H9 (cell line): ENCODE data around the gene PRLH. TPM values are rescaled to one million over a fixed set of nuclear protein-coding genes. Genes with fewer than 3 reads are reported as not detected.

Experiments
- DNase-seq: peaks from one replicate; pipeline ENCODE4 v3.0.0-alpha.2; 2017
- H2AFZ ChIP-seq: one replicate; pipeline ENCODE4 v1.6.1; 2013; ENCODE audit warnings: mild to moderate bottlenecking, low read length, control low read depth, moderate library complexity
- H2AK5ac ChIP-seq: 2 replicates; pipeline ENCODE4 v1.6.1; 2013; ENCODE audit warnings: low read length, control low read depth, mixed read lengths; ENCODE audit not compliant: insufficient read length
- H2BK120ac ChIP-seq: one replicate; pipeline ENCODE4 v1.6.1; 2013; ENCODE audit warnings: low read depth, mild to moderate bottlenecking, low read length, control low read depth, inconsistent platforms; ENCODE audit not compliant: poor library complexity, severe bottlenecking
- H2BK12ac ChIP-seq: 2 replicates; pipeline ENCODE4 v1.6.1; 2013; ENCODE audit warnings: low read length, control low read depth, mixed read lengths, low read depth; ENCODE audit not compliant: insufficient read length
- H2BK15ac ChIP-seq: 2 replicates; pipeline ENCODE4 v1.6.1; 2013; ENCODE audit warnings: low read depth, low read length, control low read depth
- H2BK20ac ChIP-seq: one replicate; pipeline ENCODE4 v1.6.1; 2013; ENCODE audit warnings: low read depth, mild to moderate bottlenecking, low read length, control low read depth, inconsistent platforms; ENCODE audit not compliant: poor library complexity, severe bottlenecking
- H2BK5ac ChIP-seq: 2 replicates; pipeline ENCODE4 v1.6.1; 2013; ENCODE audit warnings: low read length, control low read depth, mixed read lengths; ENCODE audit not compliant: insufficient read length
- H3K14ac ChIP-seq: 2 replicates; pipeline ENCODE4 v1.6.1; 2013; ENCODE audit warnings: low read length, control low read depth; ENCODE audit not compliant: insufficient read depth
- H3K18ac ChIP-seq: 2 replicates; pipeline ENCODE4 v1.6.1; 2013; ENCODE audit warnings: low read depth, mild to moderate bottlenecking, mixed read lengths, low read length, control low read depth; ENCODE audit not compliant: insufficient read length
- H3K23ac ChIP-seq: 2 replicates; pipeline ENCODE4 v1.6.1; 2013; ENCODE audit warnings: low read length, control low read depth, mixed read lengths, low read depth; ENCODE audit not compliant: insufficient read length
- H3K23me2 ChIP-seq: 2 replicates; pipeline ENCODE4 v1.6.1; 2013; ENCODE audit warnings: low read depth, mild to moderate bottlenecking, mixed read lengths, low read length, control low read depth; ENCODE audit not compliant: insufficient read length, poor library complexity, severe bottlenecking
- H3K27ac ChIP-seq: 2 replicates; pipeline ENCODE4 v1.5.1; 2013; ENCODE audit warnings: low read length, control low read depth, mixed read lengths, low read depth; ENCODE audit not compliant: insufficient read length
- H3K27me3 ChIP-seq: 2 replicates; pipeline ENCODE4 v1.6.1; 2013; ENCODE audit warnings: low read length, control low read depth, inconsistent platforms; ENCODE audit not compliant: insufficient read depth
- H3K4ac ChIP-seq: 2 replicates; pipeline ENCODE4 v1.6.1; 2013; ENCODE audit warnings: low read depth, mild to moderate bottlenecking, control low read depth, inconsistent platforms, low read length, moderate library complexity
- H3K4me1 ChIP-seq: 2 replicates; pipeline ENCODE4 v1.6.1; 2013; ENCODE audit warnings: low read length, control low read depth, inconsistent platforms; ENCODE audit not compliant: insufficient read depth
- H3K4me2 ChIP-seq: 2 replicates; pipeline ENCODE4 v1.6.1; 2013; ENCODE audit warnings: low read length, control low read depth, mixed read lengths; ENCODE audit not compliant: insufficient read length, insufficient read depth
- H3K56ac ChIP-seq: 2 replicates; pipeline ENCODE4 v1.6.1; 2013; ENCODE audit warnings: low read depth, mild to moderate bottlenecking, mixed read lengths, low read length, control low read depth; ENCODE audit not compliant: insufficient read length
- H3K79me1 ChIP-seq: 2 replicates; pipeline ENCODE4 v1.6.1; 2013; ENCODE audit warnings: low read depth, mild to moderate bottlenecking, moderate library complexity, low read length, control low read depth, inconsistent platforms; ENCODE audit not compliant: insufficient read depth, poor library complexity, severe bottlenecking
- H3K79me2 ChIP-seq: 2 replicates; pipeline ENCODE4 v1.6.1; 2013; ENCODE audit warnings: low read length, control low read depth, inconsistent platforms; ENCODE audit not compliant: insufficient read depth
- H3K9ac ChIP-seq: 2 replicates; pipeline ENCODE4 v1.6.1; 2013; ENCODE audit warnings: low read length, control low read depth, mixed read lengths; ENCODE audit not compliant: insufficient read length; ENCODE audit errors: extremely low read depth
- H3K9me3 ChIP-seq: one replicate; pipeline ENCODE4 v1.6.1; 2013; ENCODE audit warnings: low read depth, low read length, inconsistent platforms; ENCODE audit not compliant: control insufficient read depth
- H3T11ph ChIP-seq: one replicate; pipeline ENCODE4 v1.6.1; 2013; ENCODE audit warnings: mild to moderate bottlenecking, low read length, control low read depth, inconsistent platforms
- H4K20me1 ChIP-seq: one replicate; pipeline ENCODE4 v1.6.1; 2013; ENCODE audit not compliant: control insufficient read depth, insufficient read length, insufficient read depth
- H4K5ac ChIP-seq: 2 replicates; pipeline ENCODE4 v1.6.1; 2013; ENCODE audit warnings: low read depth, mild to moderate bottlenecking, mixed read lengths, low read length, control low read depth; ENCODE audit not compliant: insufficient read length
- H4K8ac ChIP-seq: replicated peaks from 2 replicates; pipeline ENCODE4 v1.6.1; 2013; ENCODE audit warnings: low read length, control low read depth, mixed read lengths, low read depth; ENCODE audit not compliant: insufficient read length
- H4K91ac ChIP-seq: 2 replicates; pipeline ENCODE4 v1.6.1; 2013; ENCODE audit warnings: low read depth, mild to moderate bottlenecking, moderate library complexity, mixed read lengths, low read length, control low read depth; ENCODE audit not compliant: insufficient read length
- H3K27ac Mint-ChIP-seq, 3 experiments: 2 replicates in 2 of 3; 3 replicates in 1 of 3; pipeline ENCODE4 v1.8.0; 2020 to 2021; ENCODE audit warnings: mixed read lengths in 3 of 3, mild to moderate bottlenecking in 1 of 3, moderate library complexity in 1 of 3
- H3K27me3 Mint-ChIP-seq: 2 replicates; pipeline ENCODE4 v1.8.0; 2021; ENCODE audit warnings: low read depth, mild to moderate bottlenecking, moderate library complexity, mixed read lengths
- H3K36me3 Mint-ChIP-seq, 3 experiments: 2 replicates in 2 of 3; 3 replicates in 1 of 3; pipeline ENCODE4 v1.8.0; 2020 to 2021; ENCODE audit warnings: low read depth in 3 of 3, mixed read lengths in 3 of 3; ENCODE audit not compliant: insufficient read depth in 1 of 3
- H3K4me1 Mint-ChIP-seq, 2 experiments: 2 replicates each; pipeline ENCODE4 v1.8.0; 2020; ENCODE audit warnings: mixed read lengths in 2 of 2
- H3K4me3 Mint-ChIP-seq, 2 experiments: 2 replicates in 1 of 2; 3 replicates in 1 of 2; pipeline ENCODE4 v1.8.0; 2020 to 2021; ENCODE audit warnings: mild to moderate bottlenecking in 2 of 2, mixed read lengths in 2 of 2, moderate library complexity in 1 of 2
- H3K9me3 Mint-ChIP-seq, 2 experiments: 2 replicates in 1 of 2; 3 replicates in 1 of 2; pipeline ENCODE4 v1.8.0; 2020; ENCODE audit warnings: mild to moderate bottlenecking in 2 of 2, mixed read lengths in 2 of 2, moderate library complexity in 1 of 2
- CTCF ChIP-seq: fragments of 200-600 bp; sonication (generic); conservative IDR thresholded peaks from 3 replicates; pipeline ENCODE4 v1.8.0; 2021; ENCODE audit warnings: antibody characterized with exemption, mild to moderate bottlenecking
- whole genome bisulfite sequencing: extraction: QIAGEN DNeasy Blood & Tissue Kit; methylation state at CpG from one replicate; pipeline ENCODE4 v1.1.7; 2013; ENCODE audit warnings: missing lambda C conversion rate, low lambda C conversion rate, mixed read lengths; ENCODE audit not compliant: insufficient read length; ENCODE audit errors: extremely low coverage; 5-methylcytosine and 5-hydroxymethylcytosine counted together
- total RNA-seq: library from RNA; stranded (reverse); gene quantifications from 2 replicates; pipeline ENCODE4 v1.2.1, GENCODE V29; 2021

Gene PRLH
- total RNA-seq, 1 experiment from 2014 or later = not detected

- no peak overlapping the region for H3K56ac ChIP-seq
- H3K4ac ChIP-seq = no peak overlapping the region
- no peak overlapping the region for H2BK15ac ChIP-seq
- H3T11ph ChIP-seq = no peak overlapping the region
- no peaks in the 10 kb centered on the region for H3K9me3 Mint-ChIP-seq
- peaks cover 13 to 14% of the 10 kb centered on the region in 2 experiments for H3K4me1 Mint-ChIP-seq
- no peak overlapping the region for H2BK5ac ChIP-seq
- no peak overlapping the region for H2BK12ac ChIP-seq
- no peak overlapping the region for H2AFZ ChIP-seq
- H3K23me2 ChIP-seq = no peaks in the 10 kb centered on the region
- no peak overlapping the region for H2BK20ac ChIP-seq
- no peak overlapping the region for H3K4me3 Mint-ChIP-seq
- H3K27me3 Mint-ChIP-seq = no peaks in the 10 kb centered on the region
- no peak overlapping the region for H3K18ac ChIP-seq
- no peak overlapping the region for H4K8ac ChIP-seq
- H3K27me3 ChIP-seq = no peaks in the 10 kb centered on the region
- H2AK5ac ChIP-seq = no peak overlapping the region
- no peak overlapping the region for H4K5ac ChIP-seq
- no peaks in the 10 kb centered on the region for H3K9me3 ChIP-seq
- no CpG with 5 or more reads among the region's 8 CpGs for WGBS
- no peak overlapping the region for H4K91ac ChIP-seq
- H3K4me1 ChIP-seq = 0 out of 2 replicates have a peak, but pooled peaks cover 3% of the 10 kb centered on the region
- no peaks in the 10 kb centered on the region for H4K20me1 ChIP-seq
- no peak overlapping the region for H3K4me2 ChIP-seq
- no peak overlapping the region for H2BK120ac ChIP-seq
- no peaks in the 10 kb centered on the region for H3K79me2 ChIP-seq
- no peaks in the 10 kb centered on the region for H3K79me1 ChIP-seq
- H3K23ac ChIP-seq = no peak overlapping the region
- no peak overlapping the region for H3K9ac ChIP-seq
- H3K27ac ChIP-seq = no peak overlapping the region
- peak overlapping the region in 1 of 3 experiments; percentile 88; a peak in 4 of 7 replicates for H3K27ac Mint-ChIP-seq
- no peak overlapping the region for H3K14ac ChIP-seq
- TF ChIP-seq CTCF = no peak
- no peak for DNase-seq
- peaks cover 0 to 28% (median 5%) of the 10 kb centered on the region in 3 experiments; a peak in 4 of 7 replicates for H3K36me3 Mint-ChIP-seq
Observed at GRCh38 chr2:237573721-237574415, 7.5 kb downstream of the PRLH start.
